NCI-H1694 (cell line): ENCODE results near the gene CFAP210.
"Not testable (repeated sequence)": the region's sequence is repeated elsewhere in the genome, so short reads cannot be mapped to it uniquely, and the experiment has no call there.

ENCODE experiments used
- DNase-seq: peaks from one replicate; lab custom pipeline; 2025; lab: John Stamatoyannopoulos, UW

Gene CFAP210

GRCh38 chr2:169620509-169620908, 73.7 kb downstream of the CFAP210 start:
- no peak for DNase-seq

- no peak for DNase-seq
Observed at GRCh38 chr2:169619946-169620345, 74.3 kb downstream of the CFAP210 start.

GRCh38 chr2:169615982-169616381, 78.2 kb downstream of the CFAP210 start:
- DNase-seq, result not testable (repeated sequence)

- no peak for DNase-seq
Observed at GRCh38 chr2:169613876-169614275, 80.3 kb downstream of the CFAP210 start.

- no peak for DNase-seq
Observed at GRCh38 chr2:169609264-169609663, 84.9 kb downstream of the CFAP210 start.

- DNase-seq, result no peak
Observed at GRCh38 chr2:169599568-169599967, 94.6 kb downstream of the CFAP210 start.

- DNase-seq, result no peak
Observed at GRCh38 chr2:169598982-169599381, 95.2 kb downstream of the CFAP210 start.

- not testable (repeated sequence) for DNase-seq
Observed at GRCh38 chr2:169596546-169596945, 97.7 kb downstream of the CFAP210 start.
